K562 (cell line): ENCODE measurements around the gene TRIM37. TPM values are rescaled to one million over a fixed set of nuclear protein-coding genes. Genes with fewer than 3 reads are reported as not detected.

Source experiments
- ARID3A ChIP-seq: IDR thresholded peaks from 2 replicates; pipeline ENCODE4 v1.6.1; 2012; ENCODE audit warnings: low read depth, low read length, improper control_type of control experiment, borderline replicate concordance
- BRF2 ChIP-seq: IDR thresholded peaks from 3 replicates; pipeline ENCODE4 v1.6.1; 2011; ENCODE audit warnings: borderline replicate concordance, mild to moderate bottlenecking; ENCODE audit not compliant: insufficient read length, insufficient read depth
- CBFA2T2 ChIP-seq: fragments of 450-650 bp; conservative IDR thresholded peaks from 2 replicates; pipeline ENCODE4 v1.6.1; 2017; ENCODE audit warnings: mild to moderate bottlenecking
- CHCHD3 ChIP-seq: fragments of 250-450 bp; sonication (Bioruptor Pico); IDR thresholded peaks from 2 replicates; pipeline ENCODE4 v2.1.2; 2022; ENCODE audit warnings: mild to moderate bottlenecking
- CREM ChIP-seq: IDR thresholded peaks from 2 replicates; pipeline ENCODE4 v1.6.1; 2014; ENCODE audit warnings: antibody characterized with exemption, low read depth
- GATA2 ChIP-seq: sonication (generic); formaldehyde crosslinking; IDR thresholded peaks from 2 replicates; pipeline ENCODE4 v1.4.0; 2020; ENCODE audit warnings: mild to moderate bottlenecking, missing genetic modification reagents
- HDAC1 ChIP-seq, 2 experiments: fragments of 450-650 bp; IDR thresholded peaks; 2 replicates each; pipeline ENCODE4 v1.6.1; 2016 to 2017; ENCODE audit warnings: inconsistent platforms in 1 of 2, mild to moderate bottlenecking in 1 of 2, moderate library complexity in 1 of 2
- HMG20B ChIP-seq: fragments of 250-450 bp; sonication (Bioruptor Pico); IDR thresholded peaks from 2 replicates; pipeline ENCODE4 v1.5.0; 2021; ENCODE audit warnings: mild to moderate bottlenecking
- HNRNPLL ChIP-seq: fragments of 200-400 bp; formaldehyde crosslinking; IDR thresholded peaks from 2 replicates; pipeline ENCODE4 v1.6.1; 2017; ENCODE audit warnings: low read length, low read depth, mild to moderate bottlenecking; ENCODE audit not compliant: poor library complexity, severe bottlenecking
- MITF ChIP-seq: IDR thresholded peaks from 2 replicates; pipeline ENCODE4 v1.6.1; 2014; ENCODE audit warnings: antibody characterized with exemption
- PHB2 ChIP-seq: fragments of 450-650 bp; IDR thresholded peaks from 2 replicates; pipeline ENCODE4 v1.6.1; 2017; ENCODE audit warnings: low read depth
- RBFOX2 ChIP-seq: fragments of 200-400 bp; formaldehyde crosslinking; IDR thresholded peaks from 2 replicates; pipeline ENCODE4 v1.6.1; 2017; ENCODE audit warnings: low read depth, mild to moderate bottlenecking, low read length, moderate library complexity
- STAT6 ChIP-seq: sonication (generic); formaldehyde crosslinking; IDR thresholded peaks from 2 replicates; pipeline ENCODE4 v1.8.1; 2023; ENCODE audit warnings: mild to moderate bottlenecking, missing genetic modification reagents
- ZBTB49 ChIP-seq: sonication (generic); formaldehyde crosslinking; IDR thresholded peaks from 2 replicates; pipeline ENCODE4 v1.8.0; 2022; ENCODE audit warnings: missing genetic modification reagents, mild to moderate bottlenecking, borderline replicate concordance
- ZNF165 ChIP-seq: fragments of 250-450 bp; sonication (Bioruptor Pico); IDR thresholded peaks from 2 replicates; pipeline ENCODE4 v1.4.0; 2020; ENCODE audit warnings: borderline replicate concordance
- ZNF431 ChIP-seq: sonication (generic); formaldehyde crosslinking; IDR thresholded peaks from 2 replicates; pipeline ENCODE4 v1.8.0; 2022; ENCODE audit warnings: mild to moderate bottlenecking, missing genetic modification reagents
- polyA plus RNA-seq, 8 experiments: library from polyadenylated mRNA; depleted of rRNA in 4 of 8; stranded (reverse) in 5 of 8; unstranded in 3 of 8; fragments of >200 nt; fragmentation: Nextera tagmentation in 2 of 8; fragmentation: Illumina TruSeq in 1 of 8; extraction: Ambion mirVana in 2 of 8; extraction: Trizol in 1 of 8; gene quantifications; 2 replicates each; pipeline versions ENCODE4 v1.2.1 to v1.2.3, GENCODE V29; 2011 to 2014; ENCODE audit warnings: inconsistent platforms in 1 of 8, missing spikeins in 1 of 8
- total RNA-seq, 7 experiments: library from RNA; depleted of rRNA in 6 of 7; stranded (reverse); fragments of >200 nt in 6 of 7; fragmentation: Illumina TruSeq in 2 of 7; extraction: Trizol in 2 of 7; gene quantifications; 2 replicates each; pipeline versions ENCODE4 v1.2.1 to v1.2.3, GENCODE V29; 2011 to 2021; ENCODE audit warnings: low replicate concordance in 1 of 7

TRIM37 gene
- total and polyA plus RNA-seq, 9 of the 15 experiments (the other 6 are each of a cell fraction or from before 2014, with no cell fraction given): 4.5 to 31.4 (median 23.8) TPM

GRCh38 chr17:59106463-59107305, at the start of gene TRIM37 (continued):
- TF ChIP-seq BRF2 (no peak), STAT6 (CRISPR knock-in tag) (peak; percentile 79; the same call in 1 of the 2 replicates), CREM (peak; percentile 51; the same call in 1 of the 2 replicates), HMG20B (CRISPR knock-in tag) (no peak), MITF (peak; percentile 82), GATA2 (CRISPR knock-in tag) (0 out of 2 replicates have a peak, but pooled peaks have one; percentile 23), CBFA2T2 (peak; percentile 74), PHB2 (no peak), RBFOX2 (peak; percentile 94), HNRNPLL (peak; percentile 99), HDAC1 (IDR thresholded peaks at IDR 0.05) (peak in 1 of 2 experiments; percentile 66; a peak in 3 of 4 replicates), ARID3A (no peak), ZNF431 (peak; percentile 46; the same call in 1 of the 2 replicates), ZBTB49 (peak; percentile 48; the same call in 1 of the 2 replicates), ZNF165 (CRISPR knock-in tag) (peak; percentile 62; the same call in 1 of the 2 replicates), CHCHD3 (0 out of 2 replicates have a peak, but pooled peaks have one; percentile 27)
